ENCODE data around the gene KCNIP1.

- TF ChIP-seq CTCF (IDR thresholded peaks at IDR 0.05) (no peak), POLR2A (IDR thresholded peaks at IDR 0.05) (no peak)
Measured at GRCh38 chr5:170581211-170581610, 77.4 kb downstream of the KCNIP1 start.
